H9 (cell line): ENCODE measurements around the gene SLC16A13. TPM values are rescaled to one million over a fixed set of nuclear protein-coding genes. Genes with fewer than 3 reads are reported as not detected.

Experiments used
- DNase-seq: peaks from one replicate; pipeline ENCODE4 v3.0.0-alpha.2; 2017
- H2AFZ ChIP-seq: one replicate; pipeline ENCODE4 v1.6.1; 2013; ENCODE audit warnings: mild to moderate bottlenecking, low read length, control low read depth, moderate library complexity
- H2AK5ac ChIP-seq: 2 replicates; pipeline ENCODE4 v1.6.1; 2013; ENCODE audit warnings: low read length, control low read depth, mixed read lengths; ENCODE audit not compliant: insufficient read length
- H2BK120ac ChIP-seq: one replicate; pipeline ENCODE4 v1.6.1; 2013; ENCODE audit warnings: low read depth, mild to moderate bottlenecking, low read length, control low read depth, inconsistent platforms; ENCODE audit not compliant: poor library complexity, severe bottlenecking
- H2BK12ac ChIP-seq: 2 replicates; pipeline ENCODE4 v1.6.1; 2013; ENCODE audit warnings: low read length, control low read depth, mixed read lengths, low read depth; ENCODE audit not compliant: insufficient read length
- H2BK15ac ChIP-seq: 2 replicates; pipeline ENCODE4 v1.6.1; 2013; ENCODE audit warnings: low read depth, low read length, control low read depth
- H2BK20ac ChIP-seq: one replicate; pipeline ENCODE4 v1.6.1; 2013; ENCODE audit warnings: low read depth, mild to moderate bottlenecking, low read length, control low read depth, inconsistent platforms; ENCODE audit not compliant: poor library complexity, severe bottlenecking
- H2BK5ac ChIP-seq: 2 replicates; pipeline ENCODE4 v1.6.1; 2013; ENCODE audit warnings: low read length, control low read depth, mixed read lengths; ENCODE audit not compliant: insufficient read length
- H3K14ac ChIP-seq: 2 replicates; pipeline ENCODE4 v1.6.1; 2013; ENCODE audit warnings: low read length, control low read depth; ENCODE audit not compliant: insufficient read depth
- H3K18ac ChIP-seq: 2 replicates; pipeline ENCODE4 v1.6.1; 2013; ENCODE audit warnings: low read depth, mild to moderate bottlenecking, mixed read lengths, low read length, control low read depth; ENCODE audit not compliant: insufficient read length
- H3K23ac ChIP-seq: 2 replicates; pipeline ENCODE4 v1.6.1; 2013; ENCODE audit warnings: low read length, control low read depth, mixed read lengths, low read depth; ENCODE audit not compliant: insufficient read length
- H3K23me2 ChIP-seq: 2 replicates; pipeline ENCODE4 v1.6.1; 2013; ENCODE audit warnings: low read depth, mild to moderate bottlenecking, mixed read lengths, low read length, control low read depth; ENCODE audit not compliant: insufficient read length, poor library complexity, severe bottlenecking
- H3K27ac ChIP-seq: 2 replicates; pipeline ENCODE4 v1.5.1; 2013; ENCODE audit warnings: low read length, control low read depth, mixed read lengths, low read depth; ENCODE audit not compliant: insufficient read length
- H3K27me3 ChIP-seq: 2 replicates; pipeline ENCODE4 v1.6.1; 2013; ENCODE audit warnings: low read length, control low read depth, inconsistent platforms; ENCODE audit not compliant: insufficient read depth
- H3K4ac ChIP-seq: 2 replicates; pipeline ENCODE4 v1.6.1; 2013; ENCODE audit warnings: low read depth, mild to moderate bottlenecking, control low read depth, inconsistent platforms, low read length, moderate library complexity
- H3K4me1 ChIP-seq: 2 replicates; pipeline ENCODE4 v1.6.1; 2013; ENCODE audit warnings: low read length, control low read depth, inconsistent platforms; ENCODE audit not compliant: insufficient read depth
- H3K4me2 ChIP-seq: 2 replicates; pipeline ENCODE4 v1.6.1; 2013; ENCODE audit warnings: low read length, control low read depth, mixed read lengths; ENCODE audit not compliant: insufficient read length, insufficient read depth
- H3K56ac ChIP-seq: 2 replicates; pipeline ENCODE4 v1.6.1; 2013; ENCODE audit warnings: low read depth, mild to moderate bottlenecking, mixed read lengths, low read length, control low read depth; ENCODE audit not compliant: insufficient read length
- H3K79me1 ChIP-seq: 2 replicates; pipeline ENCODE4 v1.6.1; 2013; ENCODE audit warnings: low read depth, mild to moderate bottlenecking, moderate library complexity, low read length, control low read depth, inconsistent platforms; ENCODE audit not compliant: insufficient read depth, poor library complexity, severe bottlenecking
- H3K79me2 ChIP-seq: 2 replicates; pipeline ENCODE4 v1.6.1; 2013; ENCODE audit warnings: low read length, control low read depth, inconsistent platforms; ENCODE audit not compliant: insufficient read depth
- H3K9ac ChIP-seq: 2 replicates; pipeline ENCODE4 v1.6.1; 2013; ENCODE audit warnings: low read length, control low read depth, mixed read lengths; ENCODE audit not compliant: insufficient read length; ENCODE audit errors: extremely low read depth
- H3K9me3 ChIP-seq: one replicate; pipeline ENCODE4 v1.6.1; 2013; ENCODE audit warnings: low read depth, low read length, inconsistent platforms; ENCODE audit not compliant: control insufficient read depth
- H3T11ph ChIP-seq: one replicate; pipeline ENCODE4 v1.6.1; 2013; ENCODE audit warnings: mild to moderate bottlenecking, low read length, control low read depth, inconsistent platforms
- H4K20me1 ChIP-seq: one replicate; pipeline ENCODE4 v1.6.1; 2013; ENCODE audit not compliant: control insufficient read depth, insufficient read length, insufficient read depth
- H4K5ac ChIP-seq: 2 replicates; pipeline ENCODE4 v1.6.1; 2013; ENCODE audit warnings: low read depth, mild to moderate bottlenecking, mixed read lengths, low read length, control low read depth; ENCODE audit not compliant: insufficient read length
- H4K8ac ChIP-seq: replicated peaks from 2 replicates; pipeline ENCODE4 v1.6.1; 2013; ENCODE audit warnings: low read length, control low read depth, mixed read lengths, low read depth; ENCODE audit not compliant: insufficient read length
- H4K91ac ChIP-seq: 2 replicates; pipeline ENCODE4 v1.6.1; 2013; ENCODE audit warnings: low read depth, mild to moderate bottlenecking, moderate library complexity, mixed read lengths, low read length, control low read depth; ENCODE audit not compliant: insufficient read length
- H3K27ac Mint-ChIP-seq, 3 experiments: 2 replicates in 2 of 3; 3 replicates in 1 of 3; pipeline ENCODE4 v1.8.0; 2020 to 2021; ENCODE audit warnings: mixed read lengths in 3 of 3, mild to moderate bottlenecking in 1 of 3, moderate library complexity in 1 of 3
- H3K27me3 Mint-ChIP-seq: 2 replicates; pipeline ENCODE4 v1.8.0; 2021; ENCODE audit warnings: low read depth, mild to moderate bottlenecking, moderate library complexity, mixed read lengths
- H3K36me3 Mint-ChIP-seq, 3 experiments: 2 replicates in 2 of 3; 3 replicates in 1 of 3; pipeline ENCODE4 v1.8.0; 2020 to 2021; ENCODE audit warnings: low read depth in 3 of 3, mixed read lengths in 3 of 3; ENCODE audit not compliant: insufficient read depth in 1 of 3
- H3K4me1 Mint-ChIP-seq, 2 experiments: 2 replicates each; pipeline ENCODE4 v1.8.0; 2020; ENCODE audit warnings: mixed read lengths in 2 of 2
- H3K4me3 Mint-ChIP-seq, 2 experiments: 2 replicates in 1 of 2; 3 replicates in 1 of 2; pipeline ENCODE4 v1.8.0; 2020 to 2021; ENCODE audit warnings: mild to moderate bottlenecking in 2 of 2, mixed read lengths in 2 of 2, moderate library complexity in 1 of 2
- H3K9me3 Mint-ChIP-seq, 2 experiments: 2 replicates in 1 of 2; 3 replicates in 1 of 2; pipeline ENCODE4 v1.8.0; 2020; ENCODE audit warnings: mild to moderate bottlenecking in 2 of 2, mixed read lengths in 2 of 2, moderate library complexity in 1 of 2
- WGBS: extraction: QIAGEN DNeasy Blood & Tissue Kit; methylation state at CpG from one replicate; pipeline ENCODE4 v1.1.7; 2013; ENCODE audit warnings: missing lambda C conversion rate, low lambda C conversion rate, mixed read lengths; ENCODE audit not compliant: insufficient read length; ENCODE audit errors: extremely low coverage; 5-methylcytosine and 5-hydroxymethylcytosine counted together
- total RNA-seq: library from RNA; stranded (reverse); gene quantifications from 2 replicates; pipeline ENCODE4 v1.2.1, GENCODE V29; 2021
- TF ChIP-seq, protein P1 (sequence below): fragments of 200-600 bp; sonication (generic); conservative IDR thresholded peaks from 3 replicates; pipeline ENCODE4 v1.8.0; 2021; ENCODE audit warnings: antibody characterized with exemption, mild to moderate bottlenecking

Gene SLC16A13
- total RNA-seq, 1 experiment from 2014 or later: 6.1 TPM

DNA sequence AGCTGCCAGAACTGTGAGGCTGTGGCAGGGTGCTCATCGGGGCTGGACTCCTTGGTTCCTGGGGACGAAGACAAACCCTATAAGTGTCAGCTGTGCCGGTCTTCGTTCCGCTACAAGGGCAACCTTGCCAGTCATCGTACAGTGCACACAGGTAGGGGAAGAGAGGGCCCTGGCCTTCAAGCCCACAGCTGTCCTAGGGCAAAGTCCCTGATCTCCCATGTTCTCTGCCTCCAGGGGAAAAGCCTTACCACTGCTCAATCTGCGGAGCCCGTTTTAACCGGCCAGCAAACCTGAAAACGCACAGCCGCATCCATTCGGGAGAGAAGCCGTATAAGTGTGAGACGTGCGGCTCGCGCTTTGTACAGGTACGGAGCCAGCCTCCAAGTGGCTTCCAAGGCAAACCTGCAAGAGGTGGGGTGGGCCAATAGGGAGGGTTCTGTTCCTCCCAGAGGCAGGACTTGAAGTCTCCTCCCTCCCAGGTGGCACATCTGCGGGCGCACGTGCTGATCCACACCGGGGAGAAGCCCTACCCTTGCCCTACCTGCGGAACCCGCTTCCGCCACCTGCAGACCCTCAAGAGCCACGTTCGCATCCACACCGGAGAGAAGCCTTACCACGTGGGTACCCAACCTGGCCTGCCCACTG, 9.2 kb upstream of the SLC16A13 start:
- no peak overlapping the region for H3K56ac ChIP-seq
- no peak overlapping the region for H3K9ac ChIP-seq
- peaks cover 6% of the 10 kb centered on the region; the same call in 1 of the 2 replicates for H3K27me3 ChIP-seq
- H2AFZ ChIP-seq: no peak overlapping the region
- H3K9me3 ChIP-seq: no peaks in the 10 kb centered on the region
- H3K27ac ChIP-seq: no peak overlapping the region
- no peak overlapping the region for H2BK12ac ChIP-seq
- no peak overlapping the region for H2BK15ac ChIP-seq
- no peaks in the 10 kb centered on the region for H3K79me2 ChIP-seq
- Mint-ChIP-seq H3K4me3 (no peak overlapping the region), H3K27me3 (peaks cover 31% of the 10 kb centered on the region), H3K27ac (no peak overlapping the region; a peak in 1 of 7 replicates), H3K4me1 (peaks cover 14% of the 10 kb centered on the region in 2 experiments), H3K9me3 (0 out of 5 replicates have a peak, but pooled peaks cover 0 to 2% of the 10 kb centered on the region in 2 experiments), H3K36me3 (peaks cover 10 to 49% (median 27%) of the 10 kb centered on the region in 3 experiments)
- no peak overlapping the region for H2BK5ac ChIP-seq
- no peaks in the 10 kb centered on the region for H4K20me1 ChIP-seq
- no peak overlapping the region for H3K4me2 ChIP-seq
- H2BK20ac ChIP-seq: no peak overlapping the region
- H3T11ph ChIP-seq: no peak overlapping the region
- H3K14ac ChIP-seq: no peak overlapping the region
- peak; percentile 57 for DNase-seq
- peaks cover 14% of the 10 kb centered on the region for H3K23me2 ChIP-seq
- WGBS: no CpG with 5 or more reads among the region's 29 CpGs
- no peak overlapping the region for H2BK120ac ChIP-seq
- no peak overlapping the region for H4K91ac ChIP-seq
- no peak overlapping the region for H2AK5ac ChIP-seq
- H3K4ac ChIP-seq: no peak overlapping the region
- H3K79me1 ChIP-seq: no peaks in the 10 kb centered on the region
- TF ChIP-seq, protein P1, sequence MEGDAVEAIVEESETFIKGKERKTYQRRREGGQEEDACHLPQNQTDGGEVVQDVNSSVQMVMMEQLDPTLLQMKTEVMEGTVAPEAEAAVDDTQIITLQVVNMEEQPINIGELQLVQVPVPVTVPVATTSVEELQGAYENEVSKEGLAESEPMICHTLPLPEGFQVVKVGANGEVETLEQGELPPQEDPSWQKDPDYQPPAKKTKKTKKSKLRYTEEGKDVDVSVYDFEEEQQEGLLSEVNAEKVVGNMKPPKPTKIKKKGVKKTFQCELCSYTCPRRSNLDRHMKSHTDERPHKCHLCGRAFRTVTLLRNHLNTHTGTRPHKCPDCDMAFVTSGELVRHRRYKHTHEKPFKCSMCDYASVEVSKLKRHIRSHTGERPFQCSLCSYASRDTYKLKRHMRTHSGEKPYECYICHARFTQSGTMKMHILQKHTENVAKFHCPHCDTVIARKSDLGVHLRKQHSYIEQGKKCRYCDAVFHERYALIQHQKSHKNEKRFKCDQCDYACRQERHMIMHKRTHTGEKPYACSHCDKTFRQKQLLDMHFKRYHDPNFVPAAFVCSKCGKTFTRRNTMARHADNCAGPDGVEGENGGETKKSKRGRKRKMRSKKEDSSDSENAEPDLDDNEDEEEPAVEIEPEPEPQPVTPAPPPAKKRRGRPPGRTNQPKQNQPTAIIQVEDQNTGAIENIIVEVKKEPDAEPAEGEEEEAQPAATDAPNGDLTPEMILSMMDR: no peak
- no peak overlapping the region for H3K18ac ChIP-seq
- H3K4me1 ChIP-seq: 0 out of 2 replicates have a peak, but pooled peaks cover 2% of the 10 kb centered on the region
- H4K8ac ChIP-seq: no peak overlapping the region
- H3K23ac ChIP-seq: no peak overlapping the region
- H4K5ac ChIP-seq: no peak overlapping the region
